ENCODE data around the gene RUVBL1.

DNA sequence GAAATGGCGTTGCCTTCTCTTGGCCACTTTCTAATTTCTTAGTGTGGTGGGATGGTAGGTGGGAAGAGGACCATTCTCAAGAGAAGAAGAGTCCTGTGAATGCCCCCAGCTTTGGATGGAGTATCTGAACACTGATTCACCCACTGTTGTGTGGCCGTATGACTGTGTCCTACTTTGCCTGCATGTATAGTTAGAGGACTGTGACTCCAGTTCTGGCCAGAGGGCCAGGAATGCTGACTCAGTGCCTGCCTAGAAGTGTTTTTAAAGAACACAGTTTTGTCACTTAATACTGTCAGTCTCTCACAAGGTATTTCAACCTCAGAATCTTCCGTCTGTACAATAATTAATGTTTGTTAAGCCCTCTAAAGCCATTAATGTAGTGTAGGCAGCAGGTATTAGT lies 69.2 kb downstream of the RUVBL1 start:
- TF ChIP-seq, protein P1, sequence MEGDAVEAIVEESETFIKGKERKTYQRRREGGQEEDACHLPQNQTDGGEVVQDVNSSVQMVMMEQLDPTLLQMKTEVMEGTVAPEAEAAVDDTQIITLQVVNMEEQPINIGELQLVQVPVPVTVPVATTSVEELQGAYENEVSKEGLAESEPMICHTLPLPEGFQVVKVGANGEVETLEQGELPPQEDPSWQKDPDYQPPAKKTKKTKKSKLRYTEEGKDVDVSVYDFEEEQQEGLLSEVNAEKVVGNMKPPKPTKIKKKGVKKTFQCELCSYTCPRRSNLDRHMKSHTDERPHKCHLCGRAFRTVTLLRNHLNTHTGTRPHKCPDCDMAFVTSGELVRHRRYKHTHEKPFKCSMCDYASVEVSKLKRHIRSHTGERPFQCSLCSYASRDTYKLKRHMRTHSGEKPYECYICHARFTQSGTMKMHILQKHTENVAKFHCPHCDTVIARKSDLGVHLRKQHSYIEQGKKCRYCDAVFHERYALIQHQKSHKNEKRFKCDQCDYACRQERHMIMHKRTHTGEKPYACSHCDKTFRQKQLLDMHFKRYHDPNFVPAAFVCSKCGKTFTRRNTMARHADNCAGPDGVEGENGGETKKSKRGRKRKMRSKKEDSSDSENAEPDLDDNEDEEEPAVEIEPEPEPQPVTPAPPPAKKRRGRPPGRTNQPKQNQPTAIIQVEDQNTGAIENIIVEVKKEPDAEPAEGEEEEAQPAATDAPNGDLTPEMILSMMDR (conservative IDR thresholded peaks at IDR 0.05), result no peak
- TF ChIP-seq EZH2 (IDR thresholded peaks at IDR 0.05; ENCODE audit: low read depth), result no peak
